Liver (tissue), 3 donors: Measurements from ENCODE around the gene PLK2.

Source experiments
- HNF4G ChIP-seq: IDR thresholded peaks from 2 replicates; pipeline ENCODE4 v1.6.1; 2016; ENCODE audit warnings: antibody characterized with exemption
- JUND ChIP-seq, 2 donors: IDR thresholded peaks; 2 replicates each; pipeline ENCODE4 v1.6.1; 2016; ENCODE audit warnings: antibody characterized with exemption in 2 of 2
- NR2F2 ChIP-seq: IDR thresholded peaks from 2 replicates; pipeline ENCODE4 v1.6.1; 2016; ENCODE audit warnings: antibody characterized with exemption
- RAD21 ChIP-seq, 2 donors: IDR thresholded peaks; 2 replicates each; pipeline ENCODE4 v1.6.1; 2016; ENCODE audit warnings: antibody characterized with exemption in 2 of 2, mild to moderate bottlenecking in 2 of 2
- RXRA ChIP-seq, 2 donors: IDR thresholded peaks; 2 replicates each; pipeline ENCODE4 v1.6.1; 2017 to 2018; ENCODE audit warnings: antibody characterized with exemption in 2 of 2, mild to moderate bottlenecking in 1 of 2
- SP1 ChIP-seq: IDR thresholded peaks from 2 replicates; pipeline ENCODE4 v1.6.1; 2018; ENCODE audit warnings: antibody characterized with exemption, mild to moderate bottlenecking
- TAF1 ChIP-seq: conservative IDR thresholded peaks from 2 replicates; pipeline ENCODE4 v1.6.1; 2016; ENCODE audit warnings: antibody characterized with exemption, mild to moderate bottlenecking
- YY1 ChIP-seq: IDR thresholded peaks from 2 replicates; pipeline ENCODE4 v1.6.1; 2016; ENCODE audit warnings: antibody characterized with exemption, mild to moderate bottlenecking
- TF ChIP-seq, protein P1 (sequence below): fragments of 150-350 bp; IDR thresholded peaks from 2 replicates; pipeline ENCODE4 v1.5.1; 2017; ENCODE audit warnings: improper control_type of control experiment, low read depth, low read length; ENCODE audit not compliant: missing input control
- TF ChIP-seq, protein P2 (sequence below): IDR thresholded peaks from 2 replicates; pipeline ENCODE4 v1.6.1; 2016; ENCODE audit warnings: antibody characterized with exemption
- TF ChIP-seq, protein P3 (sequence below): IDR thresholded peaks from 2 replicates; pipeline ENCODE4 v1.6.1; 2016; ENCODE audit warnings: antibody characterized with exemption
- donor health status: healthy.
- donor health status: healthy.

DNA sequence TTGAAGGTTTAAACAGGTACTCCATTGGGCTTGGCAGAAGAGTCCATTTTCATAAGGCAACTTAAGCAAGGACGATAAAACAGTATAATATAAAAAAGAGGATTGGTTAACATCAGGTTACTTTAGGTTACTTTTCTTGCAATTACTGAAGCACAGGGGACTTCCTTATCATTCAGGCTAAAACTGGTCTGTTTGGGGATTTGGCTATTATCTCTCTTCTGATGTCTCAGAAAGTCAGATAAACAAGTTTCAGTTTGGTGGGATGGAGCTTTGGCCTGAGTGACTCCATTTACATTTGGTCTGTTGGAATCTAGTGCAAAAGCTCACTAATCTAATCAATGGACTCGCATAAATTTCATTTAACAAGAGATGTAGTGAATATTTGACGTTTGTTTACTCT is 39.3 kb upstream of the PLK2 start:
- TF ChIP-seq, protein P1, sequence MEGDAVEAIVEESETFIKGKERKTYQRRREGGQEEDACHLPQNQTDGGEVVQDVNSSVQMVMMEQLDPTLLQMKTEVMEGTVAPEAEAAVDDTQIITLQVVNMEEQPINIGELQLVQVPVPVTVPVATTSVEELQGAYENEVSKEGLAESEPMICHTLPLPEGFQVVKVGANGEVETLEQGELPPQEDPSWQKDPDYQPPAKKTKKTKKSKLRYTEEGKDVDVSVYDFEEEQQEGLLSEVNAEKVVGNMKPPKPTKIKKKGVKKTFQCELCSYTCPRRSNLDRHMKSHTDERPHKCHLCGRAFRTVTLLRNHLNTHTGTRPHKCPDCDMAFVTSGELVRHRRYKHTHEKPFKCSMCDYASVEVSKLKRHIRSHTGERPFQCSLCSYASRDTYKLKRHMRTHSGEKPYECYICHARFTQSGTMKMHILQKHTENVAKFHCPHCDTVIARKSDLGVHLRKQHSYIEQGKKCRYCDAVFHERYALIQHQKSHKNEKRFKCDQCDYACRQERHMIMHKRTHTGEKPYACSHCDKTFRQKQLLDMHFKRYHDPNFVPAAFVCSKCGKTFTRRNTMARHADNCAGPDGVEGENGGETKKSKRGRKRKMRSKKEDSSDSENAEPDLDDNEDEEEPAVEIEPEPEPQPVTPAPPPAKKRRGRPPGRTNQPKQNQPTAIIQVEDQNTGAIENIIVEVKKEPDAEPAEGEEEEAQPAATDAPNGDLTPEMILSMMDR, result no peak
- TF ChIP-seq, protein P2, sequence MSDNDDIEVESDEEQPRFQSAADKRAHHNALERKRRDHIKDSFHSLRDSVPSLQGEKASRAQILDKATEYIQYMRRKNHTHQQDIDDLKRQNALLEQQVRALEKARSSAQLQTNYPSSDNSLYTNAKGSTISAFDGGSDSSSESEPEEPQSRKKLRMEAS, result no peak
- TF ChIP-seq TAF1 (no peak), SP1 (no peak), HNF4G (no peak), NR2F2 (no peak), YY1 (no peak), RXRA (IDR thresholded peaks at IDR 0.05) (no peak), RAD21 (IDR thresholded peaks at IDR 0.05) (no peak), JUND (IDR thresholded peaks at IDR 0.05) (no peak)
- TF ChIP-seq, protein P3, sequence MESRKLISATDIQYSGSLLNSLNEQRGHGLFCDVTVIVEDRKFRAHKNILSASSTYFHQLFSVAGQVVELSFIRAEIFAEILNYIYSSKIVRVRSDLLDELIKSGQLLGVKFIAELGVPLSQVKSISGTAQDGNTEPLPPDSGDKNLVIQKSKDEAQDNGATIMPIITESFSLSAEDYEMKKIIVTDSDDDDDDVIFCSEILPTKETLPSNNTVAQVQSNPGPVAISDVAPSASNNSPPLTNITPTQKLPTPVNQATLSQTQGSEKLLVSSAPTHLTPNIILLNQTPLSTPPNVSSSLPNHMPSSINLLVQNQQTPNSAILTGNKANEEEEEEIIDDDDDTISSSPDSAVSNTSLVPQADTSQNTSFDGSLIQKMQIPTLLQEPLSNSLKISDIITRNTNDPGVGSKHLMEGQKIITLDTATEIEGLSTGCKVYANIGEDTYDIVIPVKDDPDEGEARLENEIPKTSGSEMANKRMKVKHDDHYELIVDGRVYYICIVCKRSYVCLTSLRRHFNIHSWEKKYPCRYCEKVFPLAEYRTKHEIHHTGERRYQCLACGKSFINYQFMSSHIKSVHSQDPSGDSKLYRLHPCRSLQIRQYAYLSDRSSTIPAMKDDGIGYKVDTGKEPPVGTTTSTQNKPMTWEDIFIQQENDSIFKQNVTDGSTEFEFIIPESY, result no peak
